Islet of Langerhans (tissue), 1 donor: ENCODE data around the gene WDR18.

Experiments
- FAIRE-seq: peaks from one replicate; lab custom pipeline; 2011; peaks lifted over from hg19 to GRCh38; lab: Jason Lieb, UNC

Gene WDR18

DNA sequence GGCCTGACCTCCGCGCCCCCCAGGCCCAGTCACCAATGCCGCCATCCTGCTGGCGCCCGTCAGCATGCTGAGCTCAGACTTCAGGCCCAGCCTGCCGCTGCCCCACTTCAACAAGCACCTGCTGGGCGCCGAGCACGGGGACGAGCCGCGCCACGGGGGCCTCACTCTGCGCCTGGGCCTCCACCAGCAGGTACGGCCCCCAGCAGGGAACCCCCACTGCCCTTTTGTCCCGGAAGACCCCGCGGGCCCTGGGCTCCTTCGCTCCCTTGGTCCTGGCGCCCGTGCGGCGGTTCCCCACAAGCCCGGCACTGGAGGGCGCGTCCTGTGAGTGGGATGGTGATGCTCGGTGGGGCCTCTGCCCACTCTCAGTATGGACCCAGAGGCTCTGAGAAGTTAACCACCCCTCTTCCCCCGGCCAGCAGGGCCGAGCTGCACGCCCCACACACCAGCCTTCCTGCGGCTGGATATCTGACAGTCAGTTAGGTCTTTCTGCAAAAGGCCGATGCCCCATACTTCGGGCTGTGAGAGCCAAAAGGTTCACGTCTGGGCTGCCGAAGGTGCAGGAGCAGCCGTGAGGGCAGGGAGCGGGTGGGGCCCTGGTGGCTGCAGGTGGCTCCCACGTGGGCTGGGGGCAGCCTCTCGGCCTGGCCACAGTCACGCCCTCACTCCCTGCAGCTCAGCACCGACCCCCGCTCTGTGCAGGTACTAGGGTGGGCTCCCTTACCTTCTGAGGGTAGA is 8.0 kb downstream of the WDR18 start:
- FAIRE-seq: no peak

GRCh38 chr19:992670-993055 is 8.5 kb downstream of the WDR18 start:
- FAIRE-seq: no peak

- FAIRE-seq: no peak
Measured at GRCh38 chr19:993361-993830, 9.3 kb downstream of the WDR18 start.

GRCh38 chr19:993831-994393 is 9.8 kb downstream of the WDR18 start:
- FAIRE-seq: no peak

DNA sequence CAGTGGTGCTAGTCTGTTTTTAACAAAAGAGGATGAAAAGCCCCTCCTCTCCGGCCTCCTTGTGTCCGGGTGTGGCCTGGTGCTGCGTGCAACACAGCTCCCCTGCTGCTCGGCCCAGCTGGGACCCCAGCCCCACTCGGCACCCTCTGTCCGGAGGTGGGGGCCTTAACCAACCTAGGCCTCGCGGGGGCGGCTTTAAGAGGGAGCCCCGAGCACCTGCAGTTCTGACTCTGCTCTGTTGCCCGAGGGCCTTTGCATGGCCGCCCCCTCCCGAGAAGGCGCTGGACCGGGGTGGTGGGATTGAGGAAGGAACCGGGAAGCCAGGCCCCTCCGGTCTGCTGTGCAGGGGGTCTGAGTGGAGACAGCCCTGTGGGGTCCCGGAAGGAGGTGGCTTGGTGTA is 10.4 kb downstream of the WDR18 start:
- no peak for FAIRE-seq

- peak; percentile 91 for FAIRE-seq
Measured at GRCh38 chr19:995051-995827, 11.1 kb downstream of the WDR18 start.

GRCh38 chr19:996051-996838 is 12.1 kb downstream of the WDR18 start:
- no peak for FAIRE-seq

- no peak for FAIRE-seq
Measured at GRCh38 chr19:998064-998463, 13.9 kb downstream of the WDR18 start.

GRCh38 chr19:999379-999719 is 15.2 kb downstream of the WDR18 start:
- no peak for FAIRE-seq

GRCh38 chr19:1000095-1000494 is 15.9 kb downstream of the WDR18 start, which contains the start of gene GRIN3B:
Gene GRIN3B, plus strand, starts transcription at chr19:1000419. Its CDS starts 19 bp downstream, at chr19:1000438.
- FAIRE-seq: no peak

- no peak for FAIRE-seq
Measured at GRCh38 chr19:1000591-1001537, 16.7 kb downstream of the WDR18 start.

GRCh38 chr19:1001538-1002166 is 17.5 kb downstream of the WDR18 start:
- no peak for FAIRE-seq

GRCh38 chr19:1002600-1002999 is 18.5 kb downstream of the WDR18 start:
- no peak for FAIRE-seq

GRCh38 chr19:1003283-1003682 is 19.1 kb downstream of the WDR18 start:
- FAIRE-seq: no peak

GRCh38 chr19:1004204-1004802 is 20.2 kb downstream of the WDR18 start:
- FAIRE-seq: no peak

DNA sequence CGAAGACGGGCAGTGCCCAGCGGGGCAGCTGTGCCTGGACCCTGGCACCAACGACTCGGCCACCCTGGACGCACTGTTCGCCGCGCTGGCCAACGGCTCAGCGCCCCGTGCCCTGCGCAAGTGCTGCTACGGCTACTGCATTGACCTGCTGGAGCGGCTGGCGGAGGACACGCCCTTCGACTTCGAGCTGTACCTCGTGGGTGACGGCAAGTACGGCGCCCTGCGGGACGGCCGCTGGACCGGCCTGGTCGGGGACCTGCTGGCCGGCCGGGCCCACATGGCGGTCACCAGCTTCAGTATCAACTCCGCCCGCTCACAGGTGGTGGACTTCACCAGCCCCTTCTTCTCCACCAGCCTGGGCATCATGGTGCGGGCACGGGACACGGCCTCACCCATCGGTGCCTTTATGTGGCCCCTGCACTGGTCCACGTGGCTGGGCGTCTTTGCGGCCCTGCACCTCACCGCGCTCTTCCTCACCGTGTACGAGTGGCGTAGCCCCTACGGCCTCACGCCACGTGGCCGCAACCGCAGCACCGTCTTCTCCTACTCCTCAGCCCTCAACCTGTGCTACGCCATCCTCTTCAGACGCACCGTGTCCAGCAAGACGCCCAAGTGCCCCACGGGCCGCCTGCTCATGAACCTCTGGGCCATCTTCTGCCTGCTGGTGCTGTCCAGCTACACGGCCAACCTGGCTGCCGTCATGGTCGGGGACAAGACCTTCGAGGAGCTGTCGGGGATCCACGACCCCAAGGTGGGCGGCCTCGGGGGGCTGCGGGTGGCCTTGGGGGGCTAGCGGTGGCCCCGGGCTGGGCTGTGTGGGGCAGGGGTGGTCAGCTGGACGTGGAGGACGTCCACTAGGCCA is 20.9 kb downstream of the WDR18 start:
- no peak for FAIRE-seq

DNA sequence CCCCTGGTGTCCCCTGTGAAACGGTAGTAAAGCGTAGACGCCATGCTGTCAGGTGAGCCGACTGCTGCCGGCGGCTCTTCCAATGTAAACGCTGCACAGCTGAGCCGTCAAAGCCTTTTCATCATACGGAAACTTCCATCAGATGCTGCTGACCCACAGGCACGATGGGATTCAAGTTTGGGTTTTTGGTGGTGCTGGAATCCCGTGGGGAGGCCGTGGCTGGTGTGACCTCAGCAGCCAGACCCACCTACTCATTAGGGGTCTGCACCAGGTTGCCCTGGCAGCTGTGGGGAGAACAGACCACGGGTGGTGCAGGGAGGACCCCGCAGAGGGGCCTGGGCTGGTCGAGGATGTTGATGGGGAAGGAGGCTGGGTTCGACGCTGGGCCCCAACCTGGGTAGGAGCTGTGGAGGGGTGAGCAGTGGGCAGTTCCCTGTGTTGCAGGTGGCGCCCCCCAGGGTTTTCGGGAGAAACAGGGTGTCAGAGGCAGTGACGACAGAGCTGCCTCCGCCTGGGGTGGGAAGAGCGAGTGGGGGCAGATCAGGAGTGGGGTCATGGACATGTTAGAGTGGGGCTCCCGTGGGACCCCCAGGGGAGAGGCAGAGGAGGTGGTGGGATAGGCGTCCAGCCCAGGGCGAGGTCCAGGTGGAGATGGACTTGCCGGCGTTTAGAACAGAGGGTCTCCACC is 22.7 kb downstream of the WDR18 start:
- no peak for FAIRE-seq

DNA sequence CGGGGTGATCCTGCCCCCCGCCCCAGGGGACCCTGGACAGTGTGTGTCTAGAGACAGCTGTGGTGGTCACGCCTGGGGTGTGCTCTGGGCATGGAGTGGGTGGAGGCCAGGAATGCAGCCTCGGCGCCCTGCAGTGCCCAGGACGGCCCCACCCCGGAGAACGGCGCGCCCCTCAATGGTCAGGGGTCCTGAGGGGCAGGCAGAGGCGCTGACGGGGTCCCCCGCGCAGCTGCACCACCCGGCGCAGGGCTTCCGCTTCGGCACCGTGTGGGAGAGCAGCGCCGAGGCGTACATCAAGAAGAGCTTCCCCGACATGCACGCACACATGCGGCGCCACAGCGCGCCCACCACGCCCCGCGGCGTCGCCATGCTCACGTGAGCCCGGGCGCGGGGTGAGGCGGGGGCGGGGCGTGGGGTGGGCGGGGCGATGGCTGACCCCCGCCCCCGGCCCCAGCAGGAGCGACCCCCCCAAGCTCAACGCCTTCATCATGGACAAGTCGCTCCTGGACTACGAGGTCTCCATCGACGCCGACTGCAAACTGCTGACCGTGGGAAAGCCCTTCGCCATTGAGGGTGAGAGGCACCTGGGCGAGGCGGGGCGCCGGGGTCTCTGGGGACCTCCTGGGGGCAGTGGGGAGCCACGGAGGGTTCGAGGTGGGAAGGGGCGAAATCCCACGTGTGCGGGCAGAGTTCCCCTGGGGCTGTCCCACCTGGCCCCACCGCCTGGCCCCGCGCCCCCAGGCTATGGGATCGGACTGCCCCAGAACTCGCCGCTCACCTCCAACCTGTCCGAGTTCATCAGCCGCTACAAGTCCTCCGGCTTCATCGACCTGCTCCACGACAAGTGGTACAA is 23.5 kb downstream of the WDR18 start:
- no peak for FAIRE-seq
